Activated CD8-positive, alpha-beta memory T cell treated with anti-CD3 and anti-CD28 coated beads, Interleukin-2, amount 50 U/mL, for 1 hour (primary cell): ENCODE results near the gene MITF.

Experiments
- DNase-seq: peaks from one replicate; pipeline ENCODE4 v3.0.0-alpha.2; 2020; ENCODE audit errors: extremely low read depth

MITF gene

GRCh38 chr3:69963643-69964042 is 224.4 kb downstream of the MITF start:
- DNase-seq = no peak

- DNase-seq = no peak
Observed at GRCh38 chr3:69967156-69967555, 227.9 kb downstream of the MITF start.

GRCh38 chr3:69970827-69971226 is 231.6 kb downstream of the MITF start:
- DNase-seq = no peak

- DNase-seq = no peak
Observed at GRCh38 chr3:69972672-69973071, 233.4 kb downstream of the MITF start.

- no peak for DNase-seq
Observed at GRCh38 chr3:69976021-69976420, 236.8 kb downstream of the MITF start.

- no peak for DNase-seq
Observed at GRCh38 chr3:69983546-69984265, 244.4 kb downstream of the MITF start.

- no peak for DNase-seq
Observed at GRCh38 chr3:69985266-69985665, 246.0 kb downstream of the MITF start.

- no peak for DNase-seq
Observed at GRCh38 chr3:69986419-69986818, 247.2 kb downstream of the MITF start.

- no peak for DNase-seq
Observed at GRCh38 chr3:69987833-69988232, 248.6 kb downstream of the MITF start.

- DNase-seq = no peak
Observed at GRCh38 chr3:69993757-69994156, 254.5 kb downstream of the MITF start.

- no peak for DNase-seq
Observed at GRCh38 chr3:69994919-69995318, 255.7 kb downstream of the MITF start.

GRCh38 chr3:69997631-69998307 is 258.5 kb downstream of the MITF start:
- no peak for DNase-seq

GRCh38 chr3:69998759-69999139 is 259.5 kb downstream of the MITF start:
- DNase-seq = no peak

GRCh38 chr3:69999140-70000027 is 260.1 kb downstream of the MITF start, which contains the start of gene SAMMSON:
SAMMSON (plus strand) TSS chr3:69999733.
- DNase-seq = no peak

- DNase-seq = no peak
Observed at GRCh38 chr3:70000028-70000410, 260.8 kb downstream of the MITF start.

GRCh38 chr3:70000563-70001081 is 261.4 kb downstream of the MITF start:
- DNase-seq = no peak

- no peak for DNase-seq
Observed at GRCh38 chr3:70003119-70003518, 263.9 kb downstream of the MITF start.

- DNase-seq = no peak
Observed at GRCh38 chr3:70006089-70006488, 266.8 kb downstream of the MITF start.

GRCh38 chr3:70010346-70010745 is 271.1 kb downstream of the MITF start:
- no peak for DNase-seq

GRCh38 chr3:70011582-70011981 is 272.3 kb downstream of the MITF start:
- no peak for DNase-seq
